Suprapubic skin (tissue), 4 donors: ENCODE measurements around the gene CES4A.
"Not testable (repeated sequence)": the region's sequence is repeated elsewhere in the genome, so short reads cannot be mapped to it uniquely, and the experiment has no call there.

Experiments
- EP300 ChIP-seq: sonication (generic); formaldehyde crosslinking; IDR thresholded peaks from one replicate; pipeline ENCODE4 v1.6.1; 2017; ENCODE audit warnings: antibody characterized with exemption
- POLR2A ChIP-seq, 2 donors: fragments of 450-650 bp; IDR thresholded peaks; one replicate each; pipeline ENCODE4 v1.6.1; 2017; ENCODE audit warnings: antibody characterized with exemption in 2 of 2, mild to moderate bottlenecking in 2 of 2, moderate library complexity in 2 of 2
- POLR2AphosphoS5 ChIP-seq, 3 donors: sonication (generic); formaldehyde crosslinking; IDR thresholded peaks; one replicate each; pipeline ENCODE4 v1.6.1; 2017; ENCODE audit warnings: antibody characterized with exemption in 3 of 3
- TF ChIP-seq, protein P1 (sequence below), 2 donors: fragments of 200-600 bp in 1 of 2; fragments of 450-650 bp in 1 of 2; sonication (generic) in 1 of 2; IDR thresholded peaks; one replicate each; pipeline ENCODE4 v1.5.1; 2016 to 2019; ENCODE audit warnings: antibody characterized with exemption in 2 of 2, mild to moderate bottlenecking in 1 of 2, moderate library complexity in 1 of 2

- not testable (repeated sequence) for TF ChIP-seq POLR2A (IDR thresholded peaks at IDR 0.05); POLR2AphosphoS5 (IDR thresholded peaks at IDR 0.05); EP300
- TF ChIP-seq, protein P1, sequence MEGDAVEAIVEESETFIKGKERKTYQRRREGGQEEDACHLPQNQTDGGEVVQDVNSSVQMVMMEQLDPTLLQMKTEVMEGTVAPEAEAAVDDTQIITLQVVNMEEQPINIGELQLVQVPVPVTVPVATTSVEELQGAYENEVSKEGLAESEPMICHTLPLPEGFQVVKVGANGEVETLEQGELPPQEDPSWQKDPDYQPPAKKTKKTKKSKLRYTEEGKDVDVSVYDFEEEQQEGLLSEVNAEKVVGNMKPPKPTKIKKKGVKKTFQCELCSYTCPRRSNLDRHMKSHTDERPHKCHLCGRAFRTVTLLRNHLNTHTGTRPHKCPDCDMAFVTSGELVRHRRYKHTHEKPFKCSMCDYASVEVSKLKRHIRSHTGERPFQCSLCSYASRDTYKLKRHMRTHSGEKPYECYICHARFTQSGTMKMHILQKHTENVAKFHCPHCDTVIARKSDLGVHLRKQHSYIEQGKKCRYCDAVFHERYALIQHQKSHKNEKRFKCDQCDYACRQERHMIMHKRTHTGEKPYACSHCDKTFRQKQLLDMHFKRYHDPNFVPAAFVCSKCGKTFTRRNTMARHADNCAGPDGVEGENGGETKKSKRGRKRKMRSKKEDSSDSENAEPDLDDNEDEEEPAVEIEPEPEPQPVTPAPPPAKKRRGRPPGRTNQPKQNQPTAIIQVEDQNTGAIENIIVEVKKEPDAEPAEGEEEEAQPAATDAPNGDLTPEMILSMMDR (IDR thresholded peaks at IDR 0.05), result not testable (repeated sequence)
These were observed 32.8 kb upstream of the CES4A start for GRCh38 chr16:66955363-66956153.
